ENCODE data around the gene CST3.
"Not testable (repeated sequence)": the region's sequence is repeated elsewhere in the genome, so short reads cannot be mapped to it uniquely, and the experiment has no call there.

Gene CST3

DNA sequence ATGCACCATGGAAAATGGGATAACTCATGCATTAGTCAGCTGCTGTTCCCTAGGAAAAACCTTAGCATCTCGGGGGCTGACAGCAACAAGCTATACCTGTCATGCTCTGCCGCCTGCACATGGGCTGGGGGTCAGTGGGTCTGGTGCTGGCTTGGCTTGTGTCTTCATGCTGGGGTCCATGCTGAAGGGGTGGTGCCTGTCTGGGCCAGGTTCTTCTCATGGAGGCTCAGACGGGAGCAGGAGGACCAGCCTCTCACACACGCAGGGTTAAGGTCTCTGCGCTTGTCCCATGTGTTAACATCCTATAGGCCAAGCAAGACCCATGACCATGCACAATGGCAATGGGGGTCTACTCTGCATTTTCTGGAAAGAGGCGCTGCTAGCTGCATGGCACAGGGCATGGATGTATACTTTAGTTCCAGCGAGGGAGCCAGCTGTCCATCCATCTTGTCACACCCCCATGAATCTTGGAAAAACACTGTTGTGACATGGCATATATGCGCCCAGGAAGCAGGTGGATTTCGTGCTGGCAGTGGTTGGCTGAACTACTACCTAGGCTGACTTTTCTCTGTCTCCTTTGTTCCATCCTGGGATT, 24.6 kb upstream of the CST3 start:
- no peak for DNase-seq (ENCODE audit: low read depth, low spot score)

DNA sequence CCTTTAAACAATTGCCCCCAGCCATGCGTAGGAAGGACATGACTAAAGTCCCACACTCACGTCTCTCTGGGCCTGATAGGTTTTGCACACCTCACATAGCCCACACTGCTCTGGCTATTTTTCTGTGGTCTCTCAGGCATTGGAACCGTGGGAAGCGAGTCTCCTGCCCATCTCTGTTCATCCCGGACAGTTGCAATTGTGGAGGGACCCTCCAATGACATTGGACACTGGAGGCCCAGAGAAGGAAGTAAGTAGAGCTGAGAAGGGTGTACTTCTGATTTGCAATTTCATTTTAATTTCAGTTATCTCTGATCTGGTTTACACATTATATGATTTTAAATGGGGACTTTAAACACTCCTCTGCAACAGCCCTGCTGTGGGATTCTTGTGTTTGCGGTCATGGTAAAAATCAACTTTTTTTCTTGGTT, 23.3 kb upstream of the CST3 start:
- no peak for DNase-seq (ENCODE audit: low read depth, low spot score)

DNA sequence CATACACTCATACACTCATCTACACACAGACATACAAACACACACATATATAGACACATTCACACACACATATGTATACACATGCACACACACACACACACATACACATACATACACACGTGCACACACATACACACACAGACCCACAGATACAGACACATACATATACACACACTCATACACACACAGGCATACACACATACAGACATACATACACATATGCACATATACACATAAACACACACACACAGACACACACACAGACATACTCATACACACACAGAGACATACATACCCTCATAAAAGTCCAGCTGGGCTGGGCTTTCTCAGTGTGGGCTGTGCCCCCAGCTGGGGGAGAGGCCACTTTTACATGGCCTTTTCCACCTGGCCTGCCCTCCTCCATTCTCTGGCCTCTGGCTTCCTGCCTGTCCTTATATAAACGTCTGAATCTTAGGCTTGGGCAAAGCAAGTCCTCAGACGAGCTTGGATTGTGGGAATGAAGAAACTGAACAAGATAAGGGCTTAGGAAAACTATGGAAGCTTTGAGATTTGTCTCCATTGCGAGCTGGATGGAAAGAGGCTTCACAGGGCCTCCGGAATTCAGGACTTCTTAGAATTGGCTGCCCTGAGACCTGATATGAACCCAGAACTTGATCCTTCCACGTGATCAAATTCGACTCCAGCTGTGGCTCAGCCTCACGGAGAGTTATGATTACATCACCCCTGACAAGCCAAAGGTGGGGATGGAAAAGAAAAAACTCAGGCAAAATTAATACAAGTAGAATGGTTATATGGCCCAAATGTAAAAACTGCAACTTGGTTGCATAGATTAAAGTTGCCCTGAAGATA, 22.5 kb upstream of the CST3 start:
- DNase-seq (ENCODE audit: low read depth, low spot score), result no peak

DNA sequence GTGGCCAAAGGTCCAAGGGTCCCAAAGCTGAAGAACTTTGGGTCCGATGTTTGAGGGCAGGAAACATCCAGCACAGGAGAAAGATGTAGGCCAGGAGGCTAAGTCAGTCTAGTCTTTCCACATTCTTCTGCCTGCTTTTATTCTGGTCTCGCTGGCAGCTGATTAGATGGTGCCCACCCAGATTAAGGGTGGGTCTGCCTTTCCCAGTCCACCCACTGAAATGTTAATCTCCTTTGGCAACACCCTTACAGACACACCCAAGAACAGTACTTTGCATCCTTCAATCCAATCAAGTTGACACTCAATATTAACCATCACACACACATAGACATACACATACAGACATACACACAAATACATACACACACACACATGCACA, 21.8 kb upstream of the CST3 start:
- not testable (repeated sequence) for DNase-seq (ENCODE audit: low read depth, low spot score)

DNA sequence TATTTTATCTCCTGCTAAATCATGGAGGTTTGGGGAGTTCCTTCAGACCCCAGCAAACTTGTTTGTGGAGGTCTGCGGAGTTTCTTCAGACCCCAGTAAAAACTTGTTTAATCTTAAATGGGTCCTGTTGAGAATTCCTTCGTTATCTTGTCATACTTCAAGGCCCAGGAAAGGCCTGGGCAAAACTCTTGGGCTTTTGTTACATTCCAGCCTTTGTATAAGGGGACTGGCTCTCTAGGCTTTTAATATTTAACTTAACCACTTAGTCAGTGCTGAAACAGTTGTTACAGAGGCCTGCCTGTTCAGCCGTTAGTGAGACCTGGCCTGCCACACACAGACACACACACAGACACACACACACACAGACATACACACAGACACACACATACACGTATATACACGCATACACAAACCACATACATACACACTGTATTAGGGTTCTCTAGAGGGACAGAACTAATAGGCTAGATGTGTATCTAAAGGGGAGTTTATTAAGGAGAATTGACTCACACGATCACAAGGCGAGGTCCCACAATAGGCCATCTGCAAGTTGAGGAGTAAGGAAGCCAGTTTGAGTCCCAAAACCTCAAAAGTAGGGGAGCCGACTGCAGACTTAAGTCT, 21.3 kb upstream of the CST3 start:
- no peak for DNase-seq (ENCODE audit: low read depth, low spot score)

DNA sequence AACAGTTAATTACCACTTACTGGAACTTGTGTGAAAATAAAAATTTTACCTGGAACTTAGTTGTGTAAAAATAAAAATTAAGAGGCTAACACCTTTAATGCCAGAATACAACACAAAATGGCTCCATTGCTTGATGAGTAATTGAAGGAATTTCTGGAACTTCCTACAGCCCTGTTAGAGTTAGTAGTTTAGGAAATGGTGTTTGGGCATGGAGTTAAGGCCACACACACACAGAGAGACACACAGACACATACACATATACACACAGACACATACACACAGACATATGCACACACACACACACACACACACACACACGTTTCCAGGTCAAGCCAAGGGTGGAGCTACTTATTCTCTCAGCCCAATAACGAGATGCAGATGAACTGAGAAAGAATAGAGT, 20.6 kb upstream of the CST3 start:
- no peak for DNase-seq (ENCODE audit: low read depth, low spot score)

DNA sequence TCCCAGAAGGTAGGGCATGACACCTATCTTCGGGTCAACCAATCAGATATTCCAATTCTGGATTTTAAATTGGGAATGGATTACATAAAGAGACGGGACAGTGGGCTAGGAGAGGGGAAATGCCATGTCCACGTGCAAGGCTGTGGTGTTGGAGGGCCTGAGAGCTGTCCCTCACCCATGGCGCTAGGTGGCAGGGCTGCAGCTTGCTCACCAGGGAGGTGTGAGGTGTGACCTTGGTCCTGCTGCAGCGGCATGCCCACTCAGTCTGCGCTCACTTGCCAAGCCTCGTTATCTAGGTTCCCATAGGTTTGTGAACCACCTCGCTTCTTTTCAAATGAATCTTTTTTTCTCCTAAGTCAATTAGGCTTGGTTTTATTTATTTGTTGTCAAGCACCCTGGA, 19.4 kb upstream of the CST3 start:
- DNase-seq (ENCODE audit: low read depth, low spot score), result no peak

DNA sequence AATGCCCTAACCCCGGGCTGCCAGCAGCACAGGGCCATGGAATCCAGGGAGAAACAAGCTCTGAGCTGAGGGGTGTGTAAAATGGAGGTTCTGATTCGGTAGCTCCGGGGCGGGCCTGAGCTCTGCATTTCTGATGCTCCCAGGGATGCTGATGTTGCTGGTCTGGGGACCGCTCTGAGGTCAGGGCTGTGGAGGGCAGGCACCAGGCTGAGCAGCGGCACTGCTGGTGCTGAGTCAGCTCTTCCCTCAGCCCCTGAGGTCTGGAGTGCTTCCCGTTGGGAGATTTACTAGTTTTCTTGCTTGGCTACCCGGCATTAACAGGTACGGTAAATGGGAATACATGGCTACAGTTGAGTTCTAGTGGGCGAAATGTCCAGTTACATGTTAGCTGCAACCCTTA, 18.6 kb upstream of the CST3 start:
- DNase-seq (ENCODE audit: low read depth, low spot score), result no peak

DNA sequence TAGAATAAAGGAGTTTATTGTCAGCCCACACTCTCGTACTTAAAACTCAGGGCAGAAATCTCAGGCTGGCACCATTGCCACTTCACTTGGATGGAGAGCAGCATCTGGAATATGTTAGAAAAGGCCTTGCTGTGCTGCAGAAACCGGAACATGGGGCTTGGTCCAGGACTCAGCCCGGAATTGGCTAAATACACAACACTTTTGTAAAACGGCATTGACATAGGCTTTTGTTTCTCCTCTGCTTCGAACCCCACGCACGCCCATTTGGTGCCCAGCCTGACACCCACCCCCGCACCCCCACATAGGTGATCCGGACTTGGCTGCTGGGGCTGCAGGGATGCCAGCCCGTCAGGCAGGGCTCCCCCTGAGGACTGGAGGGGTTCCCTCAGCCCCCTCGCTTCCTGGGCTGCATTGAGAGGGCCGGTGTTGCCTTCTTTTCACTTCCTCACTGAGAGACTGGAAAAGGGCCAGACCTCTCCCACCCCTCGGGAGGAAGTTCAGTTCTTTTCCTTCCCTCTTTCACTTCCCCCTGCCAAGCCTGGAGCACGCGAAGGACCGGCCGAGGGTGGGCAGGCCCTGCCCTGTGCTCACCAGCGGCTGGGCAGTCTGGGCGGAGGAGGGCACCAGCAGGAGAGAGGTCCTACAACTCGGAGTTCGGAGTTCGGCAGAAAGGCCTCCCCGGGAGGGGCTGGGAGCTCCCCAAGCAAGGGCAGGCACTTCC, 17.9 kb upstream of the CST3 start:
- no peak for DNase-seq (ENCODE audit: low read depth, low spot score)

DNA sequence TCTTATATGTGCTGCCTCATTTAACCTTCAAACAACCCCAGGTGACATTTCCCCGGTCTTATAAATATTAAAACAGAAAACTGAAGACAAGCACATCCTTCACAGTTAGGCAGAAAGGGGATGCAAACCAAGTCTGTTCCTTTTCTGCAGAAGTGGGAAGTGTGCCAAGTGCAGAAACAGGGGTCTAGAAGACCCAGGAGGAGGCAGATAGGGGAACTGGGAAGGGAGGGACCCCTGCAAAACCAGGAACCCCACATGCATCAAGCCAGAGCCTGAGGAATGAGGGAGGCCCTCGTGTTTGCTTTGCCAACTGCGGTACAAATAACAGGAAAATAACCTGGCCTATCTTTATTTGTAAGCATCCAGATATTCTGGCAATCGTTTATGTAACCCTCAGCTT, 17.0 kb upstream of the CST3 start:
- DNase-seq (ENCODE audit: low read depth, low spot score), result no peak

DNA sequence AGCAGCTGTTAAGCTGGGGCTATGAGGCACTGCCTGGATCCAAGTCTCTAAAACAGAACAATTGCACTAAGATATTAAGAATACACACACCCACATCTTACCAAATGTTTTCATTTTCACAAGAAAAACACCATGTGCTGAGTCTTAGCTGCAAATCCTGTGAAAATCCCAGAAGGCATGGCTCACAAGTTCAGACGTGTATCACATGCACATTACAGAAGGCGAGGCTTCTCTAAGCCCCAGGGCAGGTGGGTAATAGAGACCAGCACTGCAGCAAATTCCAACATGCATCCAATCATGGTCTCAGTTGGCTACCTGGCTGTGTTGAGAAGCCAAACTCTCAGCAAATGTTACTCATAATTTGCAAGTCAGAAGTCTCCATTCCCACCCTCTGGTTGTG, 16.2 kb upstream of the CST3 start:
- DNase-seq (ENCODE audit: low read depth, low spot score), result no peak

DNA sequence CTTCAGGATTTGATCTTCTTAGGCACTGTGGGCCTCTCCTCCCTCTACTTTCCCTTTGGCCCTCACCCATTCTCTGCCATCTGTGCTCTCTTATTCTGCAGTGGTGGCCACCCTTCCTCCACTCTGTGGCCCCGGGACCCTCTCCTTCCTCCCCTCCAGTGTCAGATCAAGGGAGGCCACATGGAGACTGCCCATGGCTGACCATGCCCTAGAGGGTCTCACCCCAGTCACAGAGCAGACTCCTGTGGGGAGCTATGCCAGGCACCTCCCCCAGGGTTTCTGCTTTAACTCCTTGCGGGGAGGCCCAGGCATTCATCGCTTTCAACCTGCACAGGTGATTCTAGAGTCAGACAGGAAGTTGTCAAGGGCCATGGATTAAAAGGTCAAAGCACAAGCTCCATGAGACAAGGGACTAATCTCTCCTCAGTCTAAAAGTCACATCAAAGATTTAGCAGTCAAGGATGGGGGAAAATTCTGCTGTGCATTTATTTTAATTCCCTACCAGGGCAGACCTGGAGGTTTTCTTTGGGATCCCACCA, 15.7 kb upstream of the CST3 start:
- no peak for DNase-seq (ENCODE audit: low read depth, low spot score)

DNA sequence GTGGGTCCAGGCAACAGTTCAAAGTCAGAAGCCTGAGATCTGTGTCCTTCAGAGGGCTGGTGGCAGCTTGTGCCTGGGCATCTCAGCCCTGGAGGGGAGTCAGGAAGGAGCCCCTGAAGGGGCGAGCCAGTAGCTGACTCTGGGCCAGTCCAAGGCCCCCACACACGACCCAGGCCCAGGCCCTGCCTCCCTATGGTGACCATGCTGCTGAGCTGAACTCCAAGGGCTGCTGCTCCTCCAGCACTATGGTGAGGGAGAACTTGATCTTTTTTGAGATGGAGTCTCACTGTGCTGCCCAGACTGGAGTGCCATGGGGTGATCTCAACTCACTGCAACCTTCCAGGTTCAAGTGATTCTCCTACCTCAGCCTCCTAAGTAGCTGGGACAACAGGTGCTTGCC, 15.2 kb upstream of the CST3 start:
- DNase-seq (ENCODE audit: low read depth, low spot score), result no peak

DNA sequence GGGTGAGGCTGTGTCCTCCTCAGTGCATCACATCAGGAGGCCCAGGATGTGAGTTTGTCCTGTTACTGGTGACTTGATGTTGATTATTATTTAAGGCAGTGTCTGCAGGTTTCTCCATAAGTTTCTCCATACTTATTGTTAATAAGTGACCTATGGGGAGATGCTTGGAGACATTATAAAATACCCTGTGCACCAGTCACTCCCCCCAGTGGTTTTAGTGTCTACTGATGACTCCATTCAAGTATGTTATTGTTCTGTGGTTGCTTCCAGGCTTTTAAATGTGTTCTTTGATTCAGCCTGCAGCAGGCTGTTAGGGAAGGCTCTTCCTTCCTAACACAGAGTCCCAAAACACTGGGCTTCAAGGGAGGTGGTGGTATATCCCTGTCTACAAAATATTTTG, 14.6 kb upstream of the CST3 start:
- DNase-seq (ENCODE audit: low read depth, low spot score), result no peak

DNA sequence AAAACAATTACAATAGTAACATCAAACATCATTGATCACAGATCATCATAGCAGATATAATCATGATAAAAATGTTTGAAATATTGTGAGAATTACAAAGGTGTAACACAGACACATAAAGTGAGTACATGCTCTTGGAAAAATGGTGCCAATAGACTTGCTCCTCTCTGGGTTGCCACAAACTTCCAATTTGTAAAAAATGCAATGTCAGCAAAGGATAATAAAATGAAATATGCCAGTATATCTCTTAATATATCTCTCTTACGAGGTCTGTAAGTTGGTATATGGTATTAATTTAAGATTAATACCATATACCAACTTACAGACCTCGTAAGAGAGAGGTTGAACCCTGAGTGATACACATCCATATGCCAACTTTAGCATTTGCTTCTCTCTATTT, 13.4 kb upstream of the CST3 start:
- DNase-seq (ENCODE audit: low read depth, low spot score), result no peak

DNA sequence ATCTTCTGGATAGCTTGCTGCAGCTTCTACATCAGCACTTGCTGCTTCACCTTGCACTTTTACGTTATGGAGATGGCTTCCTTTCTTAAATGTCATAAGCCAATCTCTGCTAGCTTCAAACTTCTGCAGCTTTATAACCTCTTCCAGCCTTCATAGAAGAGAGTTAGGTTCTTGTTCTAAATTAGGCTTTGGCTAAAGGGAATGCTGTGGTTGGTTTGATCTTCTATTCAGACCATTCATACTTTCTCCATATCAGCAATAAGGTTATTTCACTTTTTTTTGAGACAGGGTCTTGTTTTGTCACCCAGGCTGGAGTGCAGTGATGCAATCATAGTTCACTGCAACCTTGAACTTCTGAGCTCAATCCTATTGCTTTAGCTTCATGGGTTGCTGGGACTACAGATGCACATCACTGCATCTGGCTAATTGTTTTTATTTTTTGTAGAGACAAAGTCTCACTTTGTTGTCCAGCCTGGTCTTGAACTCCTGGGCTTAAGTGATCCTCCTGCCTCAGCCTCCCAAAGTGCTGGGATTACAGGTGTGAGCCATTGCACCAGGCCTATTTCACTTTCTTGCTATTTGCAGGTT, 12.2 kb upstream of the CST3 start:
- no peak for DNase-seq (ENCODE audit: low read depth, low spot score)

DNA sequence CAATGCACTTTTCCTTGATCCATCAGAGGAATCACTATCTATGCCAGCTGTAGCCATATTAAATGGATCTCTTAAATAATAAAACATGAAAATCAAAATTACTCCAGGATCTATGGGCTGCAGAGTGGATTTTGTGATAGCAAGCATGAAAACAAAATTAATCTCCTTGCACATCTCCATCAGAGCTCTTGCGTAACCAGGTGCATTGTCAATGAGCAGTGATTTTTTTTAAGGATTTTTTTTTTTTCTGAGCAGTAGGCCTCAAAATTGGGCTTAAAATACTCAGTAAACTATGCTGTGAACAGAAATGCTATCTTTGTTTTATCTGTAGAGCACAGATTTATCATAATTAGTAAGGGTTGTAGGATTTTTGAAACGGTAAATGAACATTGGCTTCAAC, 11.5 kb upstream of the CST3 start:
- no peak for DNase-seq (ENCODE audit: low read depth, low spot score)

DNA sequence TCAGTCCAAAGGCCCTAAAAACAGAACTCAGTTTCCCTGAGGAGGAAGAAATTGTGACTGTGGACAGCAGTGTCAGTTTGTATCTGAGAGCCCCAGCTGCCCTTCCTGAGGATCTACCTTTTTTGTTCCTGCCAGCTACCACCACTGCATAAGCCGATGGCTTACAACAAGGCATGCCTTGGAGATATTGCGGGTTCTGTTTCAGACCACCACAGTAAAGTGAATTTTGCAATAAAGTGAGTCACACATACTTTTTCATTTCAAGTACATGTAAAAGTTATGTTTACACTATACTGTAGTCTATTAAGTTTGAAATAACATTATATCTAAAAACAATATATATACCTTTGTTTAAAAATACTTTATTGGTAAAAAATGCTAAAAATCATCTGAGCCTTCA, 9.6 kb upstream of the CST3 start:
- no peak for DNase-seq (ENCODE audit: low read depth, low spot score)

DNA sequence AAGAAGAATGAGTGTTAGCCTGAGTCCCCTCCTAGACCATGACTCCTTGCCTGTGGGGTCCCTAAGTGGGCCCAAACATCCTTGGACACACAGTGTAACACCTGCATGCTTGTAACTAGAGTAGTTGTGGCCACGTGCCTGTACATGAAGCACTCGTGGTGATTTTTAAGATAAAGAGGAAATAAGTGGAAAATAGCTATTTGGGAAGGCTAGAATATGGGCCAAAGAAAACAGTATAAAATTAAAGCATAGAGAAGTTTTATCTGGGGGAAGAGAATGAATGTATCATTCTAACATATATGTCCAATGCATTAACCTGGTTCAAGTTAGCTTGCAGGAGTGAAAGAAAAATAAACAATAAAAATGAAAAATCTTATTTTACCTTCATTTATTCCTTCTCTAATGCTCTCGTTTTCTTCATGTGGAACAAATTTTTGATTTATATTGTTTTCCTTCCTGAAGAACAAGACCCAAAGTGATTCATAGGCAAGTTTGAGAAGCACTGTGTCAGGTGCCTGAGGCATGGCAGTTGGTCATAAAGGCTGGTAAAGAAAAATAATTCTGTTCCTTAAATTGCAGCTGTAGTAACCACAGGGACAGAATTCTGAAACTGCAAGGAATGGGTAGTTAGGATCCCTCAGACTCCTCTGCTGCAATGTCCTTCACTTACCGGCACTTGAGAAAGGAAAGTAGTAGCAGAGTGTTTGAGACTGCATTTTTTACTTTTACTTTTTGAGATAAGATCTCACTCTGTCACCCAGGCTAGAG, 8.5 kb upstream of the CST3 start:
- no peak for DNase-seq (ENCODE audit: low read depth, low spot score)

DNA sequence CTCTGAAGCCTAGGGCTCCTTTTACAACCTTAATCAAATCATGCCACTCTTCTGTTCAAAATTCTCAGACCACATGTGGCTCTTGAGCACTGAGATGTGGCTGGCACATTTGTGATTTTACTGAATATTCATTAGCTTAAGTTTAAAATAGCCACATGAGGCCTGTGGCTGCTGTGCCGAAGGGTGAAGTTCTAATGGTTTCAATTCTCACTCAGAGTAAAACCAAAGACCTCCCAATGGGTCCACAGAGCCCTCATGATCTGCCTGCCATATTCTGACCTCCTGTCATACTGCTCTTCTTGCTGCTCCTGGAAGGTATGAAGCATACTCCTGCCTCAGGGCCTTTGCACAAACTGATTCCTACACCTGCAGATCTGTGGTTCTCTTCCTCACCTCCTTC, 7.8 kb upstream of the CST3 start:
- DNase-seq (ENCODE audit: low read depth, low spot score), result no peak

DNA sequence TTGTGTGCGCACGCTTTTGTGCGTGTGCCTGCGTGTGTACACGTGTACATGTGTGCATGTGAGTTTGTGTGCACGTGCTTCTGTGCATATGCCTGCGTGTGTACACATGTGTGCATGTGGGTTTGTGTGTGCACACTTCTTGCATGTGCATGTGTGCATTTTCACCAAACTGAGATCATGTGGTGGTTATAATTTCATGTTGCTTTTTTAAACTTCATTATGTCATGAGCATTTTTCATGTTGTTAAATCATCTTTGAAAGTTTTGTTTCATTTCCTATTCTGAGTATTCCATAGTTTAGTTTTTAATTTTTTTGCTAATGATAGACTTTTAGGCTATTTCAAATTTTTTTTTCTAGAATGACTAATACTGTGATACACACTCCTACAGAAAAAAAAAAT, 6.4 kb upstream of the CST3 start:
- DNase-seq (ENCODE audit: low read depth, low spot score), result no peak

Data from activated naive CD8-positive, alpha-beta T cell treated with anti-CD3 and anti-CD28 coated beads, Interleukin-2, amount 50 U/mL, for 16 hours (primary cell).